IPS DF 6.9 (cell line): ENCODE measurements around the gene PAK1IP1.

Experiments used
- DNase-seq: peaks from one replicate; pipeline ENCODE4 v3.0.0-alpha.2; 2013; ENCODE audit warnings: low read depth, low spot score
- H3K27ac ChIP-seq: one replicate; pipeline ENCODE4 v1.5.1; 2013; ENCODE audit warnings: low read length, control low read depth
- H3K27me3 ChIP-seq: 2 replicates; pipeline ENCODE4 v1.6.1; 2013; ENCODE audit warnings: mild to moderate bottlenecking, low read length; ENCODE audit not compliant: control insufficient read depth, insufficient read depth
- H3K36me3 ChIP-seq: 2 replicates; pipeline ENCODE4 v1.6.1; 2013; ENCODE audit warnings: low read length; ENCODE audit not compliant: control insufficient read depth, insufficient read depth
- H3K4me1 ChIP-seq: 2 replicates; pipeline ENCODE4 v1.6.1; 2013; ENCODE audit warnings: low read length; ENCODE audit not compliant: control insufficient read depth, insufficient read depth
- H3K4me3 ChIP-seq: 2 replicates; pipeline ENCODE4 v1.5.1; 2013; ENCODE audit warnings: mild to moderate bottlenecking, low read length
- H3K9me3 ChIP-seq: 2 replicates; pipeline ENCODE4 v1.6.1; 2013; ENCODE audit warnings: low read length, inconsistent platforms; ENCODE audit not compliant: control insufficient read depth, insufficient read depth
- WGBS: extraction: QIAGEN DNeasy Blood & Tissue Kit; methylation state at CpG from one replicate; pipeline ENCODE4 v1.1.7; 2013; ENCODE audit warnings: mixed read lengths, missing lambda C conversion rate; ENCODE audit not compliant: insufficient read length, insufficient coverage; 5-methylcytosine and 5-hydroxymethylcytosine counted together

Gene PAK1IP1

GRCh38 chr6:10676403-10676802 lies 18.4 kb upstream of the PAK1IP1 start:
- Histone ChIP-seq H3K4me1 (no peaks in the 10 kb centered on the region), H3K27me3 (no peaks in the 10 kb centered on the region), H3K27ac (no peak overlapping the region), H3K9me3 (no peaks in the 10 kb centered on the region), H3K36me3 (no peaks in the 10 kb centered on the region), H3K4me3 (no peak overlapping the region)
- no CpG with 5 or more reads among the region's 7 CpGs for WGBS
- DNase-seq = no peak

- no peak for DNase-seq
- no CpG with 5 or more reads among the region's 4 CpGs for WGBS
- Histone ChIP-seq H3K36me3 (no peaks in the 10 kb centered on the region), H3K27ac (no peak overlapping the region), H3K27me3 (no peaks in the 10 kb centered on the region), H3K4me1 (no peaks in the 10 kb centered on the region), H3K4me3 (no peak overlapping the region), H3K9me3 (no peaks in the 10 kb centered on the region)
These were observed 16.3 kb upstream of the PAK1IP1 start for GRCh38 chr6:10678456-10678855.

GRCh38 chr6:10681795-10682194 lies 13.0 kb upstream of the PAK1IP1 start:
- Histone ChIP-seq H3K9me3 (no peaks in the 10 kb centered on the region), H3K4me1 (no peaks in the 10 kb centered on the region), H3K36me3 (no peaks in the 10 kb centered on the region), H3K4me3 (no peak overlapping the region), H3K27ac (no peak overlapping the region), H3K27me3 (no peaks in the 10 kb centered on the region)
- no peak for DNase-seq
- WGBS = no CpG with 5 or more reads among the region's 3 CpGs

DNA sequence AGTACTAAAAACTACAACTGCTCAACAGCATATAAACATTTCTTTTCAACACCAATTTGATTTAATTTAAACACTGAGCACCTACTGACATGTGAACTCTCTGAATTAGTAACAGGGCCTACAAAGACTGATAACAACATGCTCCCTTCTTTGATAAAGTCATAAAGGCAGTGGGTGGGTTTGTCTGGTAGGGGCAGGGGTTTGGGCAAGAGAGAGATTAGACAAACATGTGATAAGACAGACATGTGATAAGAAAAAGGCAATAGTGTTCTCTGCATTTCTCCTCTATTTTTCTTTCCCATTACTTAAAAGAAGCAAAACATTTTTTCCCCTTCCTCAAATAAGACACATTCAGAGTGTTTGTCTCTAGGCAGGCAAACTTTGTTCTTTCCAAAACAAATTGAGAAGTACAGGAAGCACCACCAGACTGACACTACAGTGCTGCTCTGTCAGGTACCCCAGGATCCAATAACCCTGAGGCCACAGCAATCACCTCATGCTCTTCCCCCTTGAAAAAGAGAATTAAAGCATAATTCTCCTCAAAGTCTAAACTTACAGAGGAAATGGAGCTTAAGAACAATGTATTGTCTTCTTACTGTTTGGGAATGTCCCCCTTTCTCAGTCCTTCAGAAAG lies 12.3 kb upstream of the PAK1IP1 start:
- Histone ChIP-seq H3K27ac (no peak overlapping the region), H3K27me3 (no peaks in the 10 kb centered on the region), H3K9me3 (no peaks in the 10 kb centered on the region), H3K36me3 (no peaks in the 10 kb centered on the region), H3K4me1 (no peaks in the 10 kb centered on the region), H3K4me3 (no peak overlapping the region)
- no peak for DNase-seq

DNA sequence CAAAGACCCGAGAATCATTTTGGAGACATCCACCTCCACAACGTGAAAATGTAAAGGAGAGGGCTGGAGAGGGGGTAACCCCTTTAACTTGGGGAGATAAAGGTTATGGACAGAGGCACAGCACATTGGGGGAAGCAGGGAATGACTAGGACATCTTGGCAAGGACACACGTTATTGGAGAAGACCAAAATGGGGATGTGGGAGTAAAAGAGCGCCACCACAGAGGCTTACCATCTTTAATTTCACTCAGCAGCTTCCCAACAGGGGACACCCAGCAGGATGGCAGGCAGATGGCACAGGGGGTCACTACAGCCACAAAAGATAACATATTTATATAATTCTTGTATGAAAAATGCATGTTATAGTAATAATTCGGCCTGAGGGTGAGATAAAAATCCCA lies 10.2 kb upstream of the PAK1IP1 start:
- Histone ChIP-seq H3K4me1 (no peaks in the 10 kb centered on the region), H3K27ac (no peak overlapping the region), H3K27me3 (no peaks in the 10 kb centered on the region), H3K9me3 (no peaks in the 10 kb centered on the region), H3K36me3 (no peaks in the 10 kb centered on the region), H3K4me3 (no peak overlapping the region)
- DNase-seq = no peak
- no CpG with 5 or more reads among the region's 5 CpGs for WGBS

DNA sequence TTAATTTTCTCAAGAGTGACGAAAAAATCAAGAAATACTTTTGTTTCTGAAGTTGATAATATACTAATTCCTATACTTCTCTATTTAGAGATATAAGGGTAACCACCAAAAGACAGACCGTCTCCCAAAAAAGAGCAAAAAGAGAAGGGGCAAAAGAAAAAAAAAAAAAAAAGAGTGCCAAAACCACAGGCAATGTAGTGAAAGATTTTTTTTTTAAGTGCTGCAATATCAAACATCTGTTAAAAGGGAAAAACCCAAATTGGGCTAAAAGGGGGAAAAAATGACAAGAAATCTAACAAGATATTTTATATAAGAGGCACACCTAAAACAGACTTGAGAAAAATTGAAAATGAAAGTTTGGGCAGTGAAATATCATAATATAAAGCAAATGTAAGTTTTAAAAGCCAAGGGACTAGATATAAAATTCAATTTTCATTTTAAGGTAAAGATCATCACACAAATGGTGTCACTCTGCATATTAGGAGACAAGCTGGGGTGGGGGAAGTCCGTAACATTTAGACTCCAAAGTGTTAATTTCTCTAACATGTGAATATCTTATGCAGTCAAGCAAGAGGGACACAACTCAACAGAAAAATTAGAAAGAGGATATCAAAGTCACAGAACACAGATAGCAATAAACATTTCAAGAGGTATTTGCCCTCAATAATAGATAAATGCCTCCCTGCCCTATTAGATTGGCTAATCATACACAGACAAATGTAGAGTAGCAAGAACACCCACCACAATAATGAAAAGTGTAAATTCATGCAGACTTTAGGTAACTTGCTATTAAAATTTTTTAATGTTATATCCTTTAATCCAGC lies 9.5 kb upstream of the PAK1IP1 start:
- Histone ChIP-seq H3K9me3 (no peaks in the 10 kb centered on the region), H3K36me3 (no peaks in the 10 kb centered on the region), H3K27me3 (no peaks in the 10 kb centered on the region), H3K27ac (no peak overlapping the region), H3K4me1 (no peaks in the 10 kb centered on the region), H3K4me3 (no peak overlapping the region)
- no CpG with 5 or more reads among the region's 3 CpGs for WGBS
- DNase-seq = no peak

GRCh38 chr6:10686901-10687300 lies 7.9 kb upstream of the PAK1IP1 start:
- no peaks in the 10 kb centered on the region for H3K4me1 ChIP-seq
- H3K27me3 ChIP-seq = no peaks in the 10 kb centered on the region
- no peaks in the 10 kb centered on the region for H3K36me3 ChIP-seq
- H3K27ac ChIP-seq = no peak overlapping the region
- WGBS = no CpG with 5 or more reads among the region's 8 CpGs
- no peak for DNase-seq
- H3K9me3 ChIP-seq = no peaks in the 10 kb centered on the region
- no peak overlapping the region for H3K4me3 ChIP-seq

DNA sequence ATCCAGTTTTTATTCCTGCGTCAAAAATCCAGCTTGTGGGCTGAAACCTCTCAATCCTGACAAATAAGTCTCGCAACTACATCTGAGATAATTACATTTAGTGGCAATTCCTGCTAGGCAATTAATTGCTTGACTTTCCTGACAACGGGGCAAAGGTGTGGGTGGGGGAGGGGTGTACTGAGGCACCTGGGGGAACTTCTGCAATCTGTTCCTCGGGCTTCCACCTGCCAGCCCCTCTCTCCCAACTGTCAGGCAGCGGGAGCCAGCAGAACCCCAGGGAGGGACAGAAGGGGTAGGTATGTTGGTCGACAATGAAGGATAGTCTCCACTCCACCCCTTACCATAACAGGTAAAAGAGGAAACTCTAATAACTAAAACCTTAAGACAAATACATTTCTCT lies 7.2 kb upstream of the PAK1IP1 start:
- Histone ChIP-seq H3K27ac (no peak overlapping the region), H3K9me3 (no peaks in the 10 kb centered on the region), H3K4me3 (no peak overlapping the region), H3K27me3 (no peaks in the 10 kb centered on the region), H3K36me3 (no peaks in the 10 kb centered on the region), H3K4me1 (no peaks in the 10 kb centered on the region)
- WGBS = no CpG with 5 or more reads among the region's 6 CpGs
- no peak for DNase-seq

GRCh38 chr6:10690651-10691445 lies 3.9 kb upstream of the PAK1IP1 start:
- H3K4me1 ChIP-seq = no peaks in the 10 kb centered on the region; the same call in 1 of the 2 replicates
- H3K9me3 ChIP-seq = no peaks in the 10 kb centered on the region
- no peak overlapping the region for H3K27ac ChIP-seq
- H3K36me3 ChIP-seq = no peaks in the 10 kb centered on the region
- H3K27me3 ChIP-seq = no peaks in the 10 kb centered on the region
- WGBS = no CpG with 5 or more reads among the region's 15 CpGs
- no peak for DNase-seq
- no peak overlapping the region for H3K4me3 ChIP-seq

- peaks cover 1% of the 10 kb centered on the region; the same call in 1 of the 2 replicates for H3K4me1 ChIP-seq
- no peak overlapping the region for H3K27ac ChIP-seq
- DNase-seq = no peak
- no peaks in the 10 kb centered on the region for H3K9me3 ChIP-seq
- no peaks in the 10 kb centered on the region for H3K27me3 ChIP-seq
- peaks cover 2% of the 10 kb centered on the region; the same call in 1 of the 2 replicates for H3K36me3 ChIP-seq
- WGBS = no CpG with 5 or more reads among the region's 8 CpGs
- H3K4me3 ChIP-seq = peak overlapping the region; percentile 99; the same call in 1 of the 2 replicates
These were observed 1.7 kb upstream of the PAK1IP1 start for GRCh38 chr6:10692965-10693538.
